Measurements from ENCODE around the gene CD74. TPM values are rescaled to one million over a fixed set of nuclear protein-coding genes. Genes with fewer than 3 reads are reported as not detected.

CD74 gene
- total and polyA plus RNA-seq, 2 of the 13 experiments (the other 11 are each of a cell fraction or from before 2014, with no cell fraction given), result 34.1 to 84.4 TPM

DNA sequence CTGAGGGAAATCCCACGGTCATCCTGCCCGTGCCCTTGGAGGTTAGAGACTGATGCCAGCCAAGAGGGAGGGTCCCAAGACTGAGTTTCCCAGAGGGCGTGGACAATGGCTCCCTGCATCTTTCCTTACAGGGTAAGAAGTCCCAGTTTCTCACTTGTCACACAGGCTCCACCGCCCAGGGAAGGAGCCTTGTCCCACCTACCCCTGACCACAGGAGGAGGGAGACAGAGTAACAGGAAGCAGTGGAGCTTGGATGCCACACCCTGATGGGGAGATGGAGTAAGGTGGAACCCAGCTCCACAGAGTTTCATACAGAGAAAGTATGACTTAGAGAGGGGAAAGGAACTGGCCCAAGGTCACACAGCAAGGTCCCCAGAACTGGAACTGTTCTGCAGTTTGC, 9.4 kb upstream of the CD74 start:
- ChIA-PET CTCF (ENCODE audit: low intra/inter-chr PET ratio, low total read pairs) (no interaction called here), POLR2A (interaction anchor here (1.7 kb wide), 1 partner anchor 9 kb away, joined by 4 read pairs; the partner anchor contains the start of gene CD74)

More for the DNA sequence above, 9.4 kb upstream of the CD74 start:
- H3K4me1 ChIP-seq (ENCODE audit: insufficient read depth, low read length), result peaks cover 4% of the 10 kb centered on the region; the same call in 1 of the 2 replicates
- H3K4me2 ChIP-seq (ENCODE audit: low read depth, low read length), result no peak overlapping the region
- in situ Hi-C loops (cut with HindIII; ENCODE audit: extremely low pct_ligation_motif_present, low pct_unique_long_range_greater_than_20kb) (no loop called here), intact Hi-C loops (cut with micrococcal nuclease; ENCODE audit: unreplicated experiment) (loop anchor here (10.0 kb wide), 1 partner anchor 277 kb away; no protein-coding TSS in a partner anchor)
- no peak overlapping the region for H3K27ac ChIP-seq (ENCODE audit: extremely low read length, insufficient read depth, low read length)
- FAIRE-seq, result no peak
- TF ChIP-seq GLI4 (CRISPR knock-in tag; IDR thresholded peaks at IDR 0.05; ENCODE audit: borderline replicate concordance) (no peak), CREB1 (IDR thresholded peaks at IDR 0.05) (no peak), CREB1 (CRISPR knock-in tag; IDR thresholded peaks at IDR 0.05) (no peak), ZSCAN20 (CRISPR knock-in tag; IDR thresholded peaks at IDR 0.05; ENCODE audit: borderline replicate concordance) (no peak), ARID4A (CRISPR knock-in tag; IDR thresholded peaks at IDR 0.05; ENCODE audit: borderline replicate concordance) (no peak), ZKSCAN8 (CRISPR knock-in tag; IDR thresholded peaks at IDR 0.05; ENCODE audit: borderline replicate concordance) (no peak), HBP1 (CRISPR knock-in tag; IDR thresholded peaks at IDR 0.05; ENCODE audit: low read depth) (no peak), ZNF382 (CRISPR knock-in tag; IDR thresholded peaks at IDR 0.05; ENCODE audit: borderline replicate concordance) (no peak)
- TF ChIP-seq, protein P1, sequence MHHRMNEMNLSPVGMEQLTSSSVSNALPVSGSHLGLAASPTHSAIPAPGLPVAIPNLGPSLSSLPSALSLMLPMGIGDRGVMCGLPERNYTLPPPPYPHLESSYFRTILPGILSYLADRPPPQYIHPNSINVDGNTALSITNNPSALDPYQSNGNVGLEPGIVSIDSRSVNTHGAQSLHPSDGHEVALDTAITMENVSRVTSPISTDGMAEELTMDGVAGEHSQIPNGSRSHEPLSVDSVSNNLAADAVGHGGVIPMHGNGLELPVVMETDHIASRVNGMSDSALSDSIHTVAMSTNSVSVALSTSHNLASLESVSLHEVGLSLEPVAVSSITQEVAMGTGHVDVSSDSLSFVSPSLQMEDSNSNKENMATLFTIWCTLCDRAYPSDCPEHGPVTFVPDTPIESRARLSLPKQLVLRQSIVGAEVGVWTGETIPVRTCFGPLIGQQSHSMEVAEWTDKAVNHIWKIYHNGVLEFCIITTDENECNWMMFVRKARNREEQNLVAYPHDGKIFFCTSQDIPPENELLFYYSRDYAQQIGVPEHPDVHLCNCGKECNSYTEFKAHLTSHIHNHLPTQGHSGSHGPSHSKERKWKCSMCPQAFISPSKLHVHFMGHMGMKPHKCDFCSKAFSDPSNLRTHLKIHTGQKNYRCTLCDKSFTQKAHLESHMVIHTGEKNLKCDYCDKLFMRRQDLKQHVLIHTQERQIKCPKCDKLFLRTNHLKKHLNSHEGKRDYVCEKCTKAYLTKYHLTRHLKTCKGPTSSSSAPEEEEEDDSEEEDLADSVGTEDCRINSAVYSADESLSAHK (CRISPR knock-in tag; IDR thresholded peaks at IDR 0.05; ENCODE audit: borderline replicate concordance), result no peak
- TF ChIP-seq, protein P2, sequence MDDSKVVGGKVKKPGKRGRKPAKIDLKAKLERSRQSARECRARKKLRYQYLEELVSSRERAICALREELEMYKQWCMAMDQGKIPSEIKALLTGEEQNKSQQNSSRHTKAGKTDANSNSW (CRISPR knock-in tag; IDR thresholded peaks at IDR 0.05; ENCODE audit: borderline replicate concordance), result no peak
- TF ChIP-seq, protein P3, sequence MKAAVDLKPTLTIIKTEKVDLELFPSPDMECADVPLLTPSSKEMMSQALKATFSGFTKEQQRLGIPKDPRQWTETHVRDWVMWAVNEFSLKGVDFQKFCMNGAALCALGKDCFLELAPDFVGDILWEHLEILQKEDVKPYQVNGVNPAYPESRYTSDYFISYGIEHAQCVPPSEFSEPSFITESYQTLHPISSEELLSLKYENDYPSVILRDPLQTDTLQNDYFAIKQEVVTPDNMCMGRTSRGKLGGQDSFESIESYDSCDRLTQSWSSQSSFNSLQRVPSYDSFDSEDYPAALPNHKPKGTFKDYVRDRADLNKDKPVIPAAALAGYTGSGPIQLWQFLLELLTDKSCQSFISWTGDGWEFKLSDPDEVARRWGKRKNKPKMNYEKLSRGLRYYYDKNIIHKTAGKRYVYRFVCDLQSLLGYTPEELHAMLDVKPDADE (CRISPR knock-in tag; IDR thresholded peaks at IDR 0.05), result no peak
- no peaks in the 10 kb centered on the region for H3K9me3 ChIP-seq (ENCODE audit: low read length)
- H3K79me2 ChIP-seq (ENCODE audit: insufficient read depth, low read length), result no peaks in the 10 kb centered on the region
- WGBS (ENCODE audit: low lambda C conversion rate), result 28% methylated on average over 4 of the region's 4 CpGs
- H2AFZ ChIP-seq (ENCODE audit: low read length), result no peak overlapping the region
- no peaks in the 10 kb centered on the region for H3K36me3 ChIP-seq (replicated peaks in 1 of 2; ENCODE audit: control insufficient read depth in 1 of 2, insufficient read depth in 2 of 2, low read length in 2 of 2)
- DNase-seq (ENCODE audit: low spot score), result no peak
- H3K27me3 ChIP-seq (ENCODE audit: control insufficient read depth in 1 of 2, insufficient read depth in 2 of 2, low read length in 2 of 2), result no peaks in the 10 kb centered on the region
- no peak overlapping the region for H3K9ac ChIP-seq (ENCODE audit: insufficient read depth, low read depth, low read length)
- no peaks in the 10 kb centered on the region for H4K20me1 ChIP-seq (ENCODE audit: insufficient read depth, low read length)
- no TSS peak for BruUV-seq (replicated peaks)
- H3K4me3 ChIP-seq (replicated peaks in 1 of 3; ENCODE audit: insufficient read depth in 1 of 3, low read depth in 2 of 3, low read length in 3 of 3), result no peak overlapping the region
- peak; percentile 47; the same call in 2 of the 3 replicates for ATAC-seq

Data from HepG2 (cell line).